DND-41 (cell line): ENCODE data around the gene CENPP.

ENCODE experiments used
- CTCF ChIP-seq: IDR thresholded peaks from 2 replicates; pipeline ENCODE4 v1.5.1; 2012; ENCODE audit warnings: borderline replicate concordance, low read length, moderate library complexity, mild to moderate bottlenecking; ENCODE audit not compliant: poor library complexity, severe bottlenecking; ENCODE audit errors: extremely low read depth
- EZH2 ChIP-seq: IDR thresholded peaks from 3 replicates; pipeline ENCODE4 v1.6.1; 2012; ENCODE audit warnings: borderline replicate concordance, low read depth, mild to moderate bottlenecking, moderate library complexity, low read length, inconsistent platforms; ENCODE audit not compliant: severe bottlenecking

DNA sequence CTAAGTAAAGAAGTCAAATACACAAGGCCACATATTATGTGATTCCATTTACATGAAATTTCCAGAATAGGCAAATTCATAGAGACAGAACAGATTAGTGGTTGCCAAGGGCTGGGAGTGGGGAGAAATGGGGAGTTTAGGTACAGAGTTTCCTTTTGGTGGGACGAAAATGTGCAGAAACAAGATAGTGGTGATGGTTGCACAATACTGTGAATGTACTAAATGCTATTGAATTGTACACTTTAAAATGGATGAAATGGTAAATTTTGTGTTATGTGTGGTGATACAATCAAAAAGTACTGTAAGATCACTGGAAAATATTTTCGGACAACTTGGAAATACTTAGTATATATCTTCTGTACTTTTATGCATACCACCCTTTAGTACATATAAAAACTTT, 195.1 kb downstream of the CENPP start:
- TF ChIP-seq CTCF: no peak
- no peak for TF ChIP-seq EZH2
